HG03460 (cell line): ENCODE measurements around the gene B4GALT2.

Experiments used
- ATAC-seq: cut with Tn5 transposase; IDR thresholded peaks from one replicate; pipeline ENCODE4 v1.9.1; 2021; ENCODE audit not compliant: unreplicated experiment

The B4GALT2 gene

DNA sequence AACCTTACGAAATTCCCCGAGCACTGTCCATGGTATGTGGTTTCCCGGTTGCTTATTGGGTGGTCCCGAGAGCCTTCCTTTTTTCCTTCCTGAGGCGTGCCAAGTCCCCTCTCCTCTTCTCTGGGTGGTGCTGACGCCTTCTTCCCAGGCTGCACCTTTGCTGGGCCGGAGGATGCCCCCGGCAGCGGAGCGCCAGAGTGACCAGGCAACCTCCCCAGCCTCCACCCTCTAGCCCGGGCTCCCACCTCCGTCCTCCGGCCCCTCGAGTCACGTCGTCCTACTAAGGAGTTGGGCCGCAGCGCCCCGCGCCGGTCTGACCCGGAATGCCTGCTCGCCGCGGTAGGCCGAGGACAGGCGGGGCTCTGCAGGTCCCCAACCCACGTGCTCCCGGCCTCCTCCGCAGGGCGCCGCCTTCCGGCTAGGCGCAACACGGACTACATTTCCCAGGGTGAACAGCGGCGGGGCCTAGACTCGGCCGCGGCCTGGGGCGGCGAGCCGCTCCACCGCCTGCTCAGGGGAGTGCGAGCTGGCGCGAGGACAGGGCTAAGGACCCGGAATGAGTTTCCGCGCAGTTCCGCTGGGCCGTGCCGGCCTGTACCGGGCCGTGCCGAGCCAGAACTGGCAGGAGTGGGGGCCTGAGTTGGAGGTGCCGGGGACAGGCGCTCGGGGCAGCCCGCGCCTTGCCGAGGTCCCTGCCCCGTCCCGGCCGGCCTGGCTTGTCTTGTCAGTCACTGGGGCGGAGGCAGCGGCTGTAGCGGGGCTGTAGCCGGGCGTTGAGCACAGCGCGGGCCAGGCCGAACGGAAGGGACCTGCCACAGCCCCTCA, 32.6 kb upstream of the B4GALT2 start, which contains the start of gene IPO13:
Gene IPO13, plus strand, starts transcription at position 715 of the 825 bp plus-strand sequence. CDS start 651 bp downstream, outside the sequence.
- ATAC-seq: peak; percentile 86

DNA sequence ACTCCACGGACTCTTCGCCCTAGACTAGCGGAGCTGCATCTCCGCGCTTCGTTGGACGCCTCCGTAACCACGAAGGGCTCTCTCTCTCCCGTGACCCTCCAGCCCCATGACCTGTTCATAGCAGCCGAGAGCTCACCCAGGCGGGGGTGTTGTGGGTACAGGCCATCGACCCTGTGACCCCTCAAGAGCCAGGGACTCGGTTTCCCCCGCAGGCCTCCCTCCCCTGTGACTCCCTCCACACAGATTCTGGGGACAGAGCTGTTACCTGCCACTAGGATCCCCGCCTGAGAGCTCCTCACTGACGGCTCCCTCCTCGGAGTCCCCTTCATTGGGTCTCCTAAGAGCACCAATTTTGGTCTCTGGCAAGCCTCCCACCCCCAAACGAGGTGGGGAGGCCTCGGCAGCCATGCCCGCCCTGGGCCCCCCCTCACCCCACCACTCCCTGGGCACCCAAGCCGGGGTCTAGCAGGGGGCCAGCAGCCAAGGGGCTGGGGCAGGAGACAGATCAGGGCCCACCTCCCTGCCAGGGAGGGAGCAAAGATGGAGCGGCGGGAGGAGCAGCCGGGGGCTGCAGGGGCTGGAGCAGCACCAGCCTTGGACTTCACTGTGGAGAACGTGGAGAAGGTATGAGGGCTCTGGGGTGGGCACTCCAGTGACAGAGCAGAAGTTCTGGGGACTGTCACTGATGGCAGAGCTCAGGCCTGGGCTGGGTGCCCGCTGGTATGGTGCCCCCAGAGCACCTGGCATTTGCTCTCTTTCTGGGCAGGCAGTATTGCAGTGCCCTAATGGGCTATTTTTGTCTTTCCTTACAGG, 31.7 kb upstream of the B4GALT2 start:
- peak; percentile 21 for ATAC-seq

DNA sequence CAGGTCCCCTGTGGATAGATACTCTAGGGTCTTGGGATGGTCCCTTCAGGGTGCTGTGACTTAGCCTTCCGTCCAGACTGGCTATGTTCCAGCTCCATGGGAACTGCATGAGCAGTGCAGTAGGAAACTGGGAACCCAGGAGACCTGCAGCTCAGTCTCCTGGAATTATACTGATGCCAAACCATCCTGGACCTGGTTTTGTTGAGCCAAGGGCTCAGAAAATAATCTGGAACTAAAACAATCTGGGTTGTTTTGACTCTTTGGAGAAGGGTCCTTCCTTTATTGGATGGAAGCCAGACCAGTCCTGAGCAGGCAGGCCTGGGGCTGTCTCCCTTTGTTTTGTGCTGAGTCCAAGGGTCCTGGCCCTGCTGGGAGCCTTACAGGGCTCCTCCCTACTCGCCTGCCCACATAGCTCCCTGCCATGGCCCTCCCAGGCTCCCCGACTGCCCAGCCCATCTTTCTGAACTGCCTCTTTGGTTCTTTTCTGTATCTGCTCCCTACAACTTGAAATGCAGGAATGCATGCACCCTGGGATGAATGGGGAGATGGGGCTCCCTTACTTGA, 31.1 kb upstream of the B4GALT2 start:
- ATAC-seq: no peak

DNA sequence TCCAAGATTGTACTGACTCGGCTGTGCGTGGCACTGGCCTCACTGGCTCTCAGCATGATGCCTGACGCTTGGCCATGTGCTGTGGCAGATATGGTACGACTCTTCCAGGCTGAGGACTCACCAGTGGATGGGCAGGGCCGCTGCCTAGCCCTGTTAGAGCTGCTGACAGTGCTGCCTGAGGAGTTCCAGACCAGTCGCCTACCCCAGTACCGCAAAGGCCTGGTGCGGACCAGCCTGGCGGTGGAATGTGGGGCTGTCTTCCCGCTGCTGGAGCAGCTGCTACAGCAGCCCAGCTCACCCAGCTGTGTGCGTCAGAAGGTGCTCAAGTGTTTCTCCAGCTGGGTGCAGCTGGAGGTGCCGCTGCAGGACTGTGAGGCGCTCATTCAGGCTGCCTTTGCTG, 29.3 kb upstream of the B4GALT2 start:
- ATAC-seq: no peak

DNA sequence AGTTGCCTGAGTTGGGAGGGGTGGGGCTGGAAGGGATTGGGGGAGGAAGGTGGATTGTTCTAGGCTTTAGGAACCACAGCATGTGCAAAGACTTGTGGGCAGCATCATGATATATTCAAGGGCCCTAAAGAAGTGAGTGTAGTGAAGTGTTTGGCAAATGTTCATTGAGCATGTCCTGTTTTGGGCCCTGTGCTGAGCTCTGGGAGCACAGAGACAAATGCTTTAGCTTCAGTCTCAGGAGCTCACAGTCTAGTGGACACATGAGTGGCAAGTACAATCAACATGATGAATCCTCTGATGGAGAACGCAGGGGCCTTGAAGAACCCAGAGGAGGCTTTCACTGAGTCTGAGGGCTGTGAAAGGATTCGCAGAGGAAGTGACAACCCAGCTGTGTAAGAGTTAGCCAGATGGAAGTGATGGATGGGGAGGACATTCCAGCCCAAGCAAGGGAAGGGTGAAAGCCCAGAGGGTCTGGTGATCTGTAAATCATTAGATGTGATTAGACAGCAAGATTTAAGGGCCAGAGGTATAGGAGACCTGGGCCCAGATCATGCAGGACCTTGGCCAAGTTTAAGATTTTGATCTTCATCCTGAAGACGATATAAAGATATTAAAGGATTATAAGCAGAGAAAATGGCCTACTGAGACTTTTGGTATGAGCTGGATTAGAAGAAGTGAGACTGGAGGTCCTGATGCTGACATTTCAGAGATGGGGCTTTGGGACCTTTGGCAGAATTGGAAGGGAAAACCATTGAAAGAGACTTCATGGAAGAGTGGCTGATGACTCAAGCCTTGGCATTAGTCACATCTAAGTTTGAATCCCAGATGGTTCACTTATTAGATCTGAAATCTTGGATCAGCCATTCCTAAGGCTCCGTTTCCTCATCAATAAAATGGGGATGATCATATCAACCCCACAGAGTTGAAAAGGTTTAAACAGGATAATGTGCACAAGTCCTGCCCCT, 27.7 kb upstream of the B4GALT2 start:
- no peak for ATAC-seq

DNA sequence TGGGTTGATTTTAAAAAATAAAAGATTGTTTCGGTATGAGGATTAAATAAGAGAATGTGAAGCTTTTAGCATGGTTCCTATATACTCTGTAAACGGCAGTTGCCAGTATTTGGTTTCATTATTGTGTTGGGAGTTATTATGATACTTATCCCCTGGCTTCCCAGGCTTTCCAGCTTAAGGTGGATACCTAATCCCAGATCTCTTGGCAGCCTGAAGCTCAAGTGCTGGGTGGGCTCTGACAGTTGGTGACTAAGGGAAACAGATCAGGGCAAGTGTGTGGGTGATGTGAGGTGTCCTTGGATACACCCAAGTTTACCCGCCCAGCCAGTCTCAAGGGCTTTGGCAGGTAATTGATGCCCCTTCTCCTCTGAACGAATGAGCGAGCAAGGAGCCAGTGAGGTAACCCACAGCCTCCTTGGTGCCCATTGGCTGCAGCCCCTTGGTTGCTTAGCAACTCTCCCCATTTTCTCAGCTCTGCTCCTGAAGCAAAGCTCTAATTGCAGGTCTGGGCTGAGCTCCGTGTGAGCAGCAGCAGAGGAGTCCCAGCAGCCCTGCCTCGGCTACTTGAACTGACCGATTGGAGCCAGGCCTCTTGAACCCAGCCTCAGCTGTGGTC, 26.2 kb upstream of the B4GALT2 start:
- no peak for ATAC-seq

DNA sequence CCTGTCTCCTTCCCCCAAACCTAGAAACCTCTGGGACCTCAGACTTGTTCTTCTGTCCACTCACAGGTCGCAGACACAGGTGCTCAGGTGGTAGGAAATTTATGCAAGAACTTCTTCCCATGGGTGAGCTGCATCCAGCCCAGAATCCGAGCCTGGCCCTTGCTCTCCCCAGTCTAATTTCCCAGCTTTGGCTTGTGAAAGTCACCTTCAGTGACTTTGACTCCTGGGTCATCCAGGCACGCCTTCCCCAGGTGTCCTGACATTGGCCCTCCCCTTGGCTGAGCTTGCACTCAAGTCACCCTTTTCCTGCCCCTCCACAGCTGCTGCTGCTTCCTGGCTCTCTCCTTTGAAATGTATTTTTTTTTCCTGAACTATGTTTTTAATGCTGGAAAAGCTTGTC, 25.6 kb upstream of the B4GALT2 start:
- no peak for ATAC-seq

DNA sequence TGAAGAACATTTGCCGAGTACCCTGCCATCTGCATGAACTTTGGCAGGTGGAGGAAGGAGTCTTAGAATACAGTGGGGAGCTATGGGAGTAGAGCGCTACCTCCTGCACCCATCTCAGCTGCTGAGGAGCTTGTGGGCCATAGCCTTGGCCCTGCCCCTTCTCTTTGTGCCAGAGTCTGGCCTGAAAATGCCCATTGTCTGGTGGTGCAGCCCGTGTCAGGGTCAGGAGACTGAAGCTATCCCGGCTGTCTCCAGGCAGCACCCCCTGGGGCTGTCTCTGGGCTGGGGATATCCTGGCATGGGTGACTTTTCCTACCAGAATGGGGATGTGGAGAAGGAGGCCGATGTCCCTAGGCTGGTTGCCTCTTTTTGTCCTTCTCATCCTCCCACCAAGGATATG, 25.0 kb upstream of the B4GALT2 start:
- ATAC-seq: no peak

DNA sequence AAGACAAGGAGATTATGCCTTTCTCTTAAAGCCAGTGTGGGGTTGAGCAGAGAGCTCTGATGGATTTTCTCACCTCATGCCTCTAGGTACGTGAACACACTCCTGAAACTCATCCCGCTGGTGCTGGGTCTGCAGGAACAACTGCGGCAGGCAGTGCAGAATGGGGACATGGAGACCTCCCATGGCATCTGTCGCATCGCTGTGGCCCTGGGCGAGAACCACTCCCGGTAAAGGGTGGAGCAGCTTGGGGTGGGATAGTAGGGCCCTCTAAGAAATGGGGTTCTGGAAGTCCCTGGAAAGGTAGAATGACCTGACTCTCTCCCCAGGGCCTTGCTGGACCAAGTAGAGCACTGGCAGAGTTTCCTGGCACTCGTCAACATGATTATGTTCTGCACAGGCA, 22.8 kb upstream of the B4GALT2 start:
- ATAC-seq: no peak

DNA sequence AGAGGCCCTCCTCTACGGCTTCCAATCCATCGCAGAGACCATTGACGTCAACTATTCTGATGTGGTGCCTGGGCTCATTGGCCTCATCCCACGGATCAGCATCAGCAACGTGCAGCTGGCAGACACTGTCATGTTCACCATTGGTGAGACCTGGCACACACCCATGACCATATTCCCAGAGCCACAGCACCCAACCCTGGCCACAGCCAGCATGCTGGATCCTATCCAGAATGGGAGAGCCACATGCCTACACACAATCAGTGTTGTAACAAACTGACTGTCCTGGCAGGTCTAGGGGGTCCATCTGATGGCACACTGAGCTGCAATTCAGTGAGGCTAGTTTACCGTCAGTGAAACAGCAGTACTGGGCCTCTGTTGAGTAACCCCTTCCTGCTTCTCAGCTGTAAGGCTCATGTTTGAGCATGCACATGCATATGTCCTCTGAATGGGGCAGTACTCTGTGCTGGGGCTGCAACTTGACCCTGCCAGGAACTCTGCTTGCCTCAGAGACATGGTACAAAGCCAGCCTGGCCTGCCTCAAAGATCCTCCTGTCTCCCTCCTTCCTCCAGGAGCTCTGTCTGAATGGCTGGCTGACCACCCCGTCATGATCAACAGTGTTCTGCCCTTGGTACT, 21.5 kb upstream of the B4GALT2 start:
- ATAC-seq: no peak

DNA sequence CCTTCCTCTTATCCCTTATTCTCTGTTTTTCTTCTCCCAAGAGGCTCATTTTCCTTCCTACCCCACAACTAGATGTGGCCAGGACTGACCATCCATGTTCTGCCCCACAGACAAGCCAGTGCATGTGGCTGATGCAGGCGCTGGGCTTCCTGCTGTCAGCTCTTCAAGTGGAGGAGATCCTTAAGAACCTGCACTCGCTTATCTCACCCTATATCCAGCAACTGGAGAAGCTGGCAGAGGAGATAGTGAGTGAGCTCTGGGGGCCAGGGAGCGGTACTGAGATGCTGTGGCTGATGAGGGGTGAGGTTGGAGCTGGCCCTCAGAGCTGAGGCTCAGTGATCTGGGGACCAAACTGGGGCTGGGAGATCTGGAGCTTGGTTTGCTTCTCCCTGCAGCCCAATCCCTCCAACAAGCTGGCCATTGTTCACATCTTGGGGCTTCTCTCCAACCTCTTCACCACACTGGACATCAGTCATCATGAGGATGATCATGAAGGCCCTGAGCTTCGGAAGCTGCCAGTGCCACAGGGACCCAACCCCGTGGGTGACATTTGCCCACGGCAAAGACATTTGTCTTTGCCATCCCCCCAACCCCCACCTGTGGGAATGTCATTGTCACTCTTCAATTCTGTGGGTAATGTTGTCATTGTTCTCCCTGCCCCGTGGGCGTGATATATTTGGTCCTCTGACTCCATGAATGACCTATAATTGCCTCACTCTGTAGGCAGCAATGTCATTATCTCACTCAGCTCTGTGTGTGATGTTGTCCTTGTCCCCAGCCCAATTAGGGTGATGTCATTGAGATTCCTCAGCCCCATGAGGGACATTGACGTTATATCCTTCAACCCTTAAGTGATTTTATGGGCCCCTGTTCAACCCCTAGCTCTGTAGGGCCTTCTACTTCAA, 20.4 kb upstream of the B4GALT2 start:
- no peak for ATAC-seq

DNA sequence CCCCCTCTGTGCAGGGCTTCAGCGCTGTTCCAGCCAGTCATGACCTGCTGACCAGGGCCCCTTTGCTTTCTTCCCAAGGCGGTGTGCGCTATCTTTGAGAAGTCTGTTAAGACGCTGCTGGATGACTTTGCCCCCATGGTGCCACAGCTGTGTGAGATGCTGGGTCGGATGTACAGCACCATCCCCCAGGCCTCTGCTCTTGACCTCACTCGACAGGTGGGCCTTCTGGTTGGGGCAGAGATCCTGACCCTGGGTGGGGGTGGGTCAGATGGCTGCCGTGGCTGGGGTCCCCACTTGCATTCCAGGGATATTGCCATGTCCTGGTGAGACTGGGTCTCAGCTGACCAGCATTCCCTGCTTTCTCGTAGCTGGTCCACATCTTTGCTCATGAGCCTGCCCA, 18.2 kb upstream of the B4GALT2 start:
- no peak for ATAC-seq

DNA sequence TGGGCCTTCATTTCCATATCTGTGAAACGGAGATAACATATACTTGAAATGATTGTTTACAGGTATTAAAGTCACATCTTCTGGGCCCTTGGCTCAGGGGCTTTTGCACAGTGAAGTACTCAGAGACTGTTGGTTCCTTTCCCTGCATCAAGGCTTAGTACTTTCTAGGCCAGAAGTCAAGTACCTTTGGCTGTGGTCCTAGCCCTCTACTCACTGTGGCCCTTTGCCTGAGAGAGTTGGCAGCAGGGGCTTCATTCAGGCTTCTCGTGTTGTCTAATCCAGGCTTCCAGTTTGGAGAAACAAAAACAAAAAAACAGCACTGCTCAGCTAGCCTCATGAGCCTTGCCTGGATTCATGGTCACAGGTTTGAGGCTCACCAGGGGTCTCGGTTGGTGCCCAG, 17.3 kb upstream of the B4GALT2 start:
- ATAC-seq: no peak

DNA sequence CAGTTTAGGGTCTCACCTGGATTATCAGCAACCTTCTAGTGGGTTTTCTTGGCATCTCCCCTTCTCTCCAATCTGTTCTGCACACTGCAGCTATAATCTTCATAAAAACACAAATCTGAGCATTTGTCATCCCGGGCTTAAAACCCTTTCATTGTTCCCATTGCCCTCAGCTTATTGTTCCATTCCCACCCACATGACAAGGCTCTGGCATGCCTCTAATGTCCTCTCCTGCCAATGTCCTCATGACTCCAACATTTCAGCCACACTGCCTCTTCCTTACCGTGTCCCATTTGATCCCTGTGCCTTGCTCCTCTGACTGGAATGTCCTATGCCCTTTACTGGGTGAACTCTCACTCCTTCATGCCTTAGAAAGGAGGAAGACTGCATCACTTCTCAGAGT, 16.7 kb upstream of the B4GALT2 start:
- ATAC-seq: no peak

DNA sequence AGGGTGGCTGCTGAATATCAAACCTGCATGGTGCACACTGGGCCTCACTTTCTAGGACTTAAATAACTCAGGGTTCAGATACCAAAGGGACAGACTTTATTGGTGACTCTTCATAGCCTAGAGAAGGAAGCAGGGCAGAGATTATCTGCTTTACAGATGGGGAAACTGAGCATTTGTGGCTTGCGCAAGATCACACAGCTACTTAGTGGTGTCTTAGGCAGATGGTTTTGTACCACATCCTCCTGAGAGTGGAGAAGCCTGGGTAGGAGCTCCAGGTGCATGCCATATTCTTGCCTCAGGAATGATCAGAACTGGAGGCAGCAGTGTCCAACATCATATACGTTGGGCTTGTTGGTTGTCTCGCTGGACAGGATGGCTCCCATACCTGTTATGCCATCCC, 16.0 kb upstream of the B4GALT2 start:
- ATAC-seq: no peak

DNA sequence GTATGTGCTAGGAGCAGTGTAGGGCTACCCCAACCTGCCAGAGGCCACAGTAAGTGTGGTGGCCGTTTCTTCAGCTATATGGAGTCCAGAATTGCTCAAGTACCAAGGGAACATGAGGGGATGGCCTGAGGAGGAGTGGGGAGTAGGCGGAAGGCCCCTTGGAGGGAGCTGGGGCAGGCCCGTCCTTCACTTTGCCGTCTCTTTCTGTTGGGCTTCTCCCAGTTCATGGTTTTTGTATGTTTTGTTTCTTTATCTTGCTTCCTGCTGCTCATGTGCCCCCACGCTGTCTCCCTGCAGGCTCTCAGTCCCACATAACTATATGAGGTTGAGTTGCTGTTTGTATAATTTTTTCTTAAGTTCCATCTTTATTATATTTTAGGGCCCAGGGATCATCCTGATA, 15.1 kb upstream of the B4GALT2 start:
- no peak for ATAC-seq

DNA sequence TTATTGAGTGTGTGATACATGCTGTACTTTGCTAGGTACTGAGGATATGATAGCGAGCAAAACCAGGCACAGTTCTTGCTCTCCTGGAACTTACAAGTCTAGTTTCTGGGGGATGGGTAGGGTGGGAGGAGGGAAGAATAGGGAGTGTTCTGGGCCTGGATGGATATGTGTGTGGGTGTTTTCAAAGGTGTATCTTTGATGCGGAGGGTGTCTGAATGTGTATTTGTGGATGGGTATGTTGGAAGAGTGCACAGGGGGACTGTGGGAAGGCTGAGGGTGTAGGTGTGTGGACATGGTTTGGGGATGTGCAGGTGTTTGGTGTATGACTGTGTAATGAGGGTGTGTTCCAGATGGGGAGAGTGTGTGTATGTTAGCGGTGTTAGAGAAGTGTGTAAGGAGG, 13.7 kb upstream of the B4GALT2 start:
- ATAC-seq: no peak

DNA sequence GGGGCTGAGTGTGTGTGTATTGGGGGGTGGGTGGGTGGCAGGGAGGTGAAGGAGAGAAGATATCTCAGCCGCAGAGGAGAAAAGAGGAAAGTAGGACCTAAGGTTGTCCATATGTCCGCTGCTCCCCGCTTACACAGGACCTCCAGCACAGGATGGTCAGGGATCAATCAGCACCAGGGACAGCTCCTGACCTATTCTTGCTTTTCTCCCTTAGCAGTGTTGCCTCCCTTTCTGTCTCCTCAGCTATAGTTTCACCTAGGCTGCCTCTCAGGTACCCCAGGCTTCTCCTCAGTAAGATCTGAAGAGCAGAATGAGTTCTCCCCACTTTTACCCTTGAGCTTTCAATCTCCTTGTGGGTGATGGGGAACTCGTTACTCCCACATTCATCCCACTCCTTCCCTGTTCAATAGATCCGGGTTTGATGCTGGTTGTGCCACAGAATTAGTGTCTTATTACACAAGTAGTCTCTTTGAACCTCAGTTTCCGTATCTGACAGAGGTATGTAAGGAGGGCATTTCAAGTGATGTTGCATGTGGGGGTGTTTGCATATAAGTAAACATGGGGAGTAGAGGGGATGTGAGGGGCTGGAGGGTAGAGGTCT, 10.6 kb upstream of the B4GALT2 start:
- ATAC-seq: no peak

DNA sequence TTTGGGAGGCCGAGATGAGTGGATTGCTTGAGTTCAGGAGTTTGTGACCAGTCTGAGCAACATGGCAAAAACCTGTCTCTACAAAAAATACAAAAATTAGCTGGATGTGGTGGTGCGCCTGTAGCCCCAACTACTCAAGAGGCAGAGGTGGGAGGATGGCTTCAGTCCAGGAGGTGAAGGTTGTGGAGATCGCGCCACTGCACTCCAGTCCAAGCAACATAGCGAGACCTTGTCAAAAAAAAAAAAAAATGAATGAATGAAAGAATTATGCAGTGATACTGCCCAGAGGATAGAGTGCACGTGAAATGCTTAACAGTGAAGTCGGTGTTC, 9.6 kb upstream of the B4GALT2 start:
- no peak for ATAC-seq
